ENCODE measurements around the gene VWDE. TPM values are rescaled to one million over a fixed set of nuclear protein-coding genes. Genes with fewer than 3 reads are reported as not detected.

The VWDE gene
- total and polyA plus RNA-seq, 4 donors = 0.15 to 1.7 (median 1.0) TPM

DNA sequence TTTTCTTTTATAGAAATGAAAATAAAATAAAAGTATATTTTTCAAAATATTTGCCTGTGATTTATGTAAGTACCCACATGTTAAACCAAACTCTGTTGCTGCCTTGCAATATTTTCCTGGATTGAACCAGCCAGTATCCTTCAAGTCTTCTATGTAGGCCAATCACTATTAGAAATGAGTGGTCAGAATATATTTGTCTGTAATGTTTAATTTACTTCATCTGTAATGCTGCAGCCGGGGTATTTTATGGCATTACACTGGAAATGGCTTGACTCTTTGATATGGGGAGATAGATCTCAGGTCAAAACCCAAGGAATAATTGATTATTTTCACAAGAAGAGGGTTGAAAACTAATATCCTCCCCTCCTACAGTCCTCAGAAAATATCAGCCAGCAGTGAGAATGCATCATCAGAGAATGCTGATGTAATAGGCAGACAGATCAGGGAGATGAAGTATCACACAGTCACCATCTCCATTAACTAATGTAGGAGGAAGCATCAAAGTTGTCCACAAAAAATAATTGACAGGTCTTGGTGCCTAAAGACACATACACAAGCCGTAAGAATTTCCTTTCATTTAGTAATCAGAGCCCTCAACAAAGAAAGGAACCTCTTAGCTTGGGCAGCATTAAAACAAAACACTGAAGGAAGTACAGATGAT is 82.5 kb downstream of the VWDE start:
- no peak overlapping the region for H3K4me3 ChIP-seq
- H3K4me1 ChIP-seq (ENCODE audit: control insufficient read depth in 5 of 5, insufficient read depth in 5 of 5, low read length in 5 of 5) = peaks cover 0 to 3% (median 0%) of the 10 kb centered on the region in 5 donors
- no peaks in the 10 kb centered on the region for H3K27me3 ChIP-seq (ENCODE audit: control insufficient read depth in 3 of 3, insufficient read depth in 3 of 3, low read length in 2 of 3)
- no peak overlapping the region for H3K9ac ChIP-seq (ENCODE audit: insufficient read depth in 1 of 2, low read length in 2 of 2)
- TF ChIP-seq, protein P1, sequence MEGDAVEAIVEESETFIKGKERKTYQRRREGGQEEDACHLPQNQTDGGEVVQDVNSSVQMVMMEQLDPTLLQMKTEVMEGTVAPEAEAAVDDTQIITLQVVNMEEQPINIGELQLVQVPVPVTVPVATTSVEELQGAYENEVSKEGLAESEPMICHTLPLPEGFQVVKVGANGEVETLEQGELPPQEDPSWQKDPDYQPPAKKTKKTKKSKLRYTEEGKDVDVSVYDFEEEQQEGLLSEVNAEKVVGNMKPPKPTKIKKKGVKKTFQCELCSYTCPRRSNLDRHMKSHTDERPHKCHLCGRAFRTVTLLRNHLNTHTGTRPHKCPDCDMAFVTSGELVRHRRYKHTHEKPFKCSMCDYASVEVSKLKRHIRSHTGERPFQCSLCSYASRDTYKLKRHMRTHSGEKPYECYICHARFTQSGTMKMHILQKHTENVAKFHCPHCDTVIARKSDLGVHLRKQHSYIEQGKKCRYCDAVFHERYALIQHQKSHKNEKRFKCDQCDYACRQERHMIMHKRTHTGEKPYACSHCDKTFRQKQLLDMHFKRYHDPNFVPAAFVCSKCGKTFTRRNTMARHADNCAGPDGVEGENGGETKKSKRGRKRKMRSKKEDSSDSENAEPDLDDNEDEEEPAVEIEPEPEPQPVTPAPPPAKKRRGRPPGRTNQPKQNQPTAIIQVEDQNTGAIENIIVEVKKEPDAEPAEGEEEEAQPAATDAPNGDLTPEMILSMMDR (IDR thresholded peaks at IDR 0.05; ENCODE audit: control extremely low read depth, extremely low read depth) = no peak
- no peak for DNase-seq
- no peak overlapping the region for H3K27ac ChIP-seq (ENCODE audit: low read depth in 1 of 2, low read length in 1 of 2)
- 77 to 81% methylated on average over 2 of the region's 2 CpGs for WGBS, 2 donors
- no peak for ATAC-seq (ENCODE audit: insufficient read depth, low FRiP score)
- no peaks in the 10 kb centered on the region for H3K36me3 ChIP-seq (ENCODE audit: control insufficient read depth in 4 of 4, insufficient read depth in 4 of 4, low read length in 4 of 4)
- no peaks in the 10 kb centered on the region for H3K9me3 ChIP-seq (ENCODE audit: control insufficient read depth in 4 of 4, insufficient read depth in 3 of 4, low read length in 3 of 4)

DNA sequence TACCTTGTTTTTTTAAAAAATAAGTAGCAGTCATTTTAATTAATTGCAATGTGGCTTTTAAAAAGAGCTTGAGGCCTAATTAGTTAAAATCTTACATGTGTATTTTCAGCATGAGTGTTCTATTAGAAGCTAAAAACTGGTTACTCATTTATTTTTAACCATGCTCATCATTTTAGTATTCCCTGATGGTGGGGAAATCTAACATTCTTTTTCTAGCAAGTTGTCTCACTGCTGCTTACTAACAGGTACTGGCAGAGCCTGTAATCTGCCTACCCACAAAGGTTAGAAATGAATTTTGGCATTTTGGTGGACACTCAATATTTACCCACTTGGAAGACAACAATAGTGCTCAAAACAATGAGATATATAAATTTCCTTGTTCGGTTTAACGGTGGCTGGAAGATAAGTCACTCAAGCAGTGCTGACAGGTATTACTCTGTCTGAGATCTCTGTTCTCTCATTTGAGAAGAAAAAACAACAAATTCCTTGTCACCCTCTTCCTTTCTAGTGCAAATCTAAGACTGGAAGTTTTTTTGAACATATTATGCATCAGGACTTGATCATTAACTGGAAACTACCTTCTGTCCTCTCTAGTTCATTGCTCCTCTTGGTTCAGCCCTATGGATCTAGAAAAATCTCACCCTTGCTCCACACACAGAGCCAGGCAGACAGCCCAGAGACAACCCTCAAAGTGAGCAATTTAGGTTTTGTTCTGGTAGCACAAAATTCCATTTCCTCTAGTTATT is 83.3 kb downstream of the VWDE start:
- H3K4me1 ChIP-seq (ENCODE audit: control insufficient read depth in 5 of 5, insufficient read depth in 5 of 5, low read length in 5 of 5) = peaks cover 0 to 1% (median 0%) of the 10 kb centered on the region in 5 donors
- ATAC-seq (ENCODE audit: insufficient read depth, low FRiP score) (no peak), DNase-seq (no peak)
- H3K4me3 ChIP-seq = no peak overlapping the region
- no peaks in the 10 kb centered on the region for H3K27me3 ChIP-seq (ENCODE audit: control insufficient read depth in 3 of 3, insufficient read depth in 3 of 3, low read length in 2 of 3)
- WGBS, 2 donors = 70 to 89% methylated on average over 2 of the region's 2 CpGs
- H3K9me3 ChIP-seq (ENCODE audit: control insufficient read depth in 4 of 4, insufficient read depth in 3 of 4, low read length in 3 of 4) = no peaks in the 10 kb centered on the region
- no peak overlapping the region for H3K27ac ChIP-seq (ENCODE audit: low read depth in 1 of 2, low read length in 1 of 2)
- H3K9ac ChIP-seq (ENCODE audit: insufficient read depth in 1 of 2, low read length in 2 of 2) = no peak overlapping the region
- H3K36me3 ChIP-seq (ENCODE audit: control insufficient read depth in 4 of 4, insufficient read depth in 4 of 4, low read length in 4 of 4) = no peaks in the 10 kb centered on the region
- TF ChIP-seq, protein P1 (IDR thresholded peaks at IDR 0.05; ENCODE audit: control extremely low read depth, extremely low read depth) = no peak

DNA sequence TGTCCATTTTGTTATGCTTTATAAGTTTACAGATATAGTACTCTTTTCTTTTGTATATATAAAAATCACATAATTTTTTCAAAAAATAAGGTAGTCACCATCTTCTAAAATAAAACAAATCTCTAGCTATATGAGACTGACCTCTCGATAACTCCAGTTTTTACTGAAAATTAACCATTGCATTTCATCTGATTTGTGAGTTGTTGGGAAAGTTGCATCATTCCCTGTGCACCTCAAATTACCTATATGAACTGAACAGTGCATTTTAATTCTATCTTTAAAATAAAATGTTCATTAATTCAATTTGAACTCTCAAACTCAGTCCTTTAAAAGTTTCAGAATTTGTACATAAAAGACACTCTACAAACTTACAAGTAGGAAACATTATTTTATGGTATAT is 86.0 kb downstream of the VWDE start:
- Histone ChIP-seq H3K9me3 (ENCODE audit: control insufficient read depth in 4 of 4, insufficient read depth in 3 of 4, low read length in 3 of 4) (no peaks in the 10 kb centered on the region), H3K27me3 (ENCODE audit: control insufficient read depth in 3 of 3, insufficient read depth in 3 of 3, low read length in 2 of 3) (no peaks in the 10 kb centered on the region), H3K4me1 (ENCODE audit: control insufficient read depth in 5 of 5, insufficient read depth in 5 of 5, low read length in 5 of 5) (peaks cover 0 to 3% (median 0%) of the 10 kb centered on the region in 5 donors), H3K4me3 (no peak overlapping the region), H3K27ac (ENCODE audit: low read depth in 1 of 2, low read length in 1 of 2) (no peak overlapping the region), H3K9ac (ENCODE audit: insufficient read depth in 1 of 2, low read length in 2 of 2) (no peak overlapping the region), H3K36me3 (ENCODE audit: control insufficient read depth in 4 of 4, insufficient read depth in 4 of 4, low read length in 4 of 4) (no peaks in the 10 kb centered on the region)
- no peak for ATAC-seq (ENCODE audit: insufficient read depth, low FRiP score)
- no peak for DNase-seq
- TF ChIP-seq, protein P1 (IDR thresholded peaks at IDR 0.05; ENCODE audit: control extremely low read depth, extremely low read depth) = no peak
- 95 to 99% methylated on average over 1 of the region's 1 CpG for WGBS, 2 donors
